BJ (cell line): Measurements from ENCODE around the gene TAF11L14. TPM values are rescaled to one million over a fixed set of nuclear protein-coding genes. Genes with fewer than 3 reads are reported as not detected.
"Not testable (repeated sequence)": the region's sequence is repeated elsewhere in the genome, so short reads cannot be mapped to it uniquely, and the experiment has no call there.

Source experiments
- CTCF ChIA-PET: fragments of 350-600 bp; formaldehyde crosslinking; extraction: SDS; loops from one replicate; lab custom pipeline; 2021; ENCODE audit warnings: antibody characterized with exemption, inconsistent platforms; lab: Yijun Ruan, JAX
- POLR2A ChIA-PET: fragments of 300-600 bp; sonication (Branson Sonifier 250); formaldehyde crosslinking; extraction: SDS; loops from one replicate; lab custom pipeline; 2021; ENCODE audit warnings: antibody characterized with exemption; lab: Charles Lee
- DNase-seq: peaks from one replicate; pipeline ENCODE4 v3.0.0-alpha.2; 2011; ENCODE audit warnings: low read depth
- H3K27me3 ChIP-seq: 2 replicates; pipeline ENCODE4 v1.6.0; 2011; ENCODE audit warnings: low read length; ENCODE audit not compliant: control insufficient read depth, insufficient read depth
- H3K36me3 ChIP-seq: 2 replicates; pipeline ENCODE4 v1.5.1; 2011; ENCODE audit warnings: low read length; ENCODE audit not compliant: control insufficient read depth, insufficient read depth
- H3K4me3 ChIP-seq: 2 replicates; pipeline ENCODE4 v1.5.1; 2011; ENCODE audit warnings: low read depth, mild to moderate bottlenecking, control low read depth, low read length
- CTCF ChIP-seq: IDR thresholded peaks from 2 replicates; pipeline ENCODE4 v1.5.1; 2011; ENCODE audit warnings: low read depth, mild to moderate bottlenecking, control low read depth, inconsistent platforms, low read length, moderate library complexity; ENCODE audit not compliant: insufficient read depth
- polyA minus RNA-seq: library from RNA; depleted of rRNA, polyadenylated mRNA; stranded (reverse); fragments of >200 nt; gene quantifications from 2 replicates; pipeline ENCODE4 v1.2.3, GENCODE V29; 2011; rRNA and poly(A)+ RNA removed
- polyA plus RNA-seq: library from polyadenylated mRNA; depleted of rRNA; stranded (reverse); fragments of >200 nt; gene quantifications from 2 replicates; pipeline ENCODE4 v1.2.3, GENCODE V29; 2011; rRNA removed

TAF11L14 gene
- polyA plus RNA-seq (not detected in 2 replicates), polyA minus RNA-seq (not detected in 2 replicates)

- CTCF ChIA-PET, result no interaction called here
- no peak for DNase-seq
- no peaks in the 10 kb centered on the region for H3K27me3 ChIP-seq
- POLR2A ChIA-PET, result no interaction called here
- no peaks in the 10 kb centered on the region for H3K36me3 ChIP-seq
- no peak for TF ChIP-seq CTCF
- H3K4me3 ChIP-seq, result no peak within 1 kb of the TSS
These were observed at the start of gene TAF11L14 for GRCh38 chr5:17634160-17634559. TSS of gene TAF11L14 (plus strand) at chr5:17634460.

DNA sequence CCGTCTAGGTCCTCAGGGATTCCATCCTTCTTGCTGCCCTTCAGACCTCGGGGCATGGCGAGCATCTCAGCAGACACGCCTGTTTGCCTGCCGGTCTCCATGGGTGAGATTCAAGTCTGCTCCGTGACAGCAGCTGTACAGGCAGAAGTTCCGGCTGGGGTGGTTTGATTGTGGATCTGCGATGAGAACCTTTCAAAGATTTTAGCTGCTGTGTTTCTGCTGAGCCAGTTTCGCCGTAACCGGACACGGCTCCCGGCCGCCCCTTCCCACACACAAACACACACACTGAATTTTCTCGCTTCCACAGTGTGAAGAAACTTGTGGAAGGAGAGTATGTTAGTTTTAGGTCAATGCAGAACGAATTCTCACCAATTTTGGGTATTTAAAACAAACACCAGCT lies 48.6 kb upstream of the TAF11L14 start, which contains the start of gene TAF11L7:
Gene TAF11L7 (minus strand): TSS at position 101 of the 400 bp plus-strand sequence.
- H3K4me3 ChIP-seq, DNase-seq, H3K27me3 ChIP-seq, CTCF ChIA-PET, H3K36me3 ChIP-seq, POLR2A ChIA-PET: not testable (repeated sequence)

GRCh38 chr5:17590860-17591259 lies 43.4 kb upstream of the TAF11L14 start, which contains the start of gene TAF11L8:
TSS of gene TAF11L8 (minus strand) at chr5:17590960.
- H3K27me3 ChIP-seq, H3K4me3 ChIP-seq, CTCF ChIA-PET, POLR2A ChIA-PET, DNase-seq, H3K36me3 ChIP-seq: not testable (repeated sequence)

DNA sequence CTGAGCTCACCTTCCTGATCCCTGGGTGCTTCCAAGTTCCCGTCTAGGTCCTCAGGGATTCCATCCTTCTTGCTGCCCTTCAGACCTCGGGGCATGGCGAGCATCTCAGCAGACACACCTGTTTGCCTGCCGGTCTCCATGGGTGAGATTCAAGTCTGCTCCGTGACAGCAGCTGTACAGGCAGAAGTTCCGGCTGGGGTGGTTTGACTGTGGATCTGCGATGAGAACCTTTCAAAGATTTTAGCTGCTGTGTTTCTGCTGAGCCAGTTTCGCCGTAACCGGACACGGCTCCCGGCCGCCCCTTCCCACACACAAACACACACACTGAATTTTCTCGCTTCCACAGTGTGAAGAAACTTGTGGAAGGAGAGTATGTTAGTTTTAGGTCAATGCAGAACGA lies 40.0 kb upstream of the TAF11L14 start, which contains the start of gene TAF11L9:
Gene TAF11L9 (minus strand): TSS at position 140 of the 400 bp plus-strand sequence.
- H3K4me3 ChIP-seq, DNase-seq, CTCF ChIA-PET, H3K36me3 ChIP-seq, POLR2A ChIA-PET, H3K27me3 ChIP-seq: not testable (repeated sequence)

GRCh38 chr5:17597728-17598127 lies 36.5 kb upstream of the TAF11L14 start, which contains the start of gene TAF11L10:
TSS of gene TAF11L10 (minus strand) at chr5:17597828.
- H3K36me3 ChIP-seq, H3K27me3 ChIP-seq, DNase-seq, POLR2A ChIA-PET, H3K4me3 ChIP-seq, CTCF ChIA-PET: not testable (repeated sequence)

DNA sequence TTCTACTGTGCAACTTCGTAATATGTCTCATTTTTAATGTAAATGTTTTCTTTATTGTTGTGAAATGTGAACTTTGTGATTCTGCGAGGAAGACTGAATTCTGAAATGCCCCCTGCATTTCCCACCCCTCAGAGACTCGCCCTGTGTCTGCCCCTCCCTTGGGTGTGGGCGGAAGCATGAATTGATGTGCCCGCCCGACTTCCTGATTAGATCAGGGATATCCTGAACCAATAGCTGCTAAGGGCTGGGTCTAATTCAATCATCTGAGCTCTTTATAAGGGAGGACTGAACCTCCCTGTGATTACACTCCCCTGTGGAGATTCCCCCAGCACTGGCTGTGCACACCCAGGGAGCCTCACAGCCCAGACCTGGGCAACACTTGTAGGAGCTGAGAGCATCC lies 30.4 kb upstream of the TAF11L14 start, which contains the start of gene TAF11L11:
Gene TAF11L11 (plus strand): TSS at position 304 of the 400 bp plus-strand sequence.
- POLR2A ChIA-PET, H3K36me3 ChIP-seq, CTCF ChIA-PET, DNase-seq, H3K27me3 ChIP-seq, H3K4me3 ChIP-seq: not testable (repeated sequence)

GRCh38 chr5:17604951-17605350 lies 29.3 kb upstream of the TAF11L14 start:
- TF ChIP-seq CTCF, result no peak
- Histone ChIP-seq H3K27me3 (no peaks in the 10 kb centered on the region), H3K4me3 (no peak overlapping the region), H3K36me3 (no peaks in the 10 kb centered on the region)
- CTCF ChIA-PET, result no interaction called here
- POLR2A ChIA-PET, result no interaction called here
- no peak for DNase-seq

DNA sequence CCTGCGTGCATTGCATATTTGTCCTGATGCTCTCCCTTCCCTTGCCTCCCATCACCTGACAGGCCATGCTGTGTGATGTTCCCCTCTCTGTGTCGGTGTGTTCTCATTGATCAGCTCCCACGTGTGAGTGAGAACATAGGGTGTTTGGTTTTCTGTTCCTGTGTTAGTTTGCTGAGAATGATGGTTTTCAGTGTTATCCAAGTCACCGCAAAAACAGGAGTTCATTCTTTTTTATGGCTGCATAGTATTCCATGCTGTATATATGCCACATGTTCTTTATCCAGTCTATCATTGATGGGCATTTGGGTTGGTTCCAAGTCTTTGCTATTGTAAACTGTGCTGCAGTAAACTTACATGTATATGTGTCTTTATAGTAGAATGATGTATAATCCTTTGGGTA lies 26.8 kb upstream of the TAF11L14 start:
- H3K4me3 ChIP-seq, H3K27me3 ChIP-seq, POLR2A ChIA-PET, H3K36me3 ChIP-seq, DNase-seq, CTCF ChIA-PET: not testable (repeated sequence)

- DNase-seq, H3K27me3 ChIP-seq, POLR2A ChIA-PET, H3K36me3 ChIP-seq, H3K4me3 ChIP-seq: not testable (repeated sequence)
- CTCF ChIA-PET, result interaction anchor here (0.7 kb wide), 1 partner anchor 17 kb away, joined by 3 read pairs; no protein-coding TSS in a partner anchor
These were observed 24.2 kb upstream of the TAF11L14 start, which contains the start of gene TAF11L12 for GRCh38 chr5:17610092-17610491. TSS of gene TAF11L12 (plus strand) at chr5:17610392.
